GM18867 (cell line): ENCODE results near the gene ADGRE3.

Source experiments
- ATAC-seq: cut with Tn5 transposase; IDR thresholded peaks from one replicate; pipeline ENCODE4 v1.9.1; 2021; ENCODE audit warnings: mild to moderate bottlenecking, moderate library complexity; ENCODE audit not compliant: unreplicated experiment

ADGRE3 gene, protein sequence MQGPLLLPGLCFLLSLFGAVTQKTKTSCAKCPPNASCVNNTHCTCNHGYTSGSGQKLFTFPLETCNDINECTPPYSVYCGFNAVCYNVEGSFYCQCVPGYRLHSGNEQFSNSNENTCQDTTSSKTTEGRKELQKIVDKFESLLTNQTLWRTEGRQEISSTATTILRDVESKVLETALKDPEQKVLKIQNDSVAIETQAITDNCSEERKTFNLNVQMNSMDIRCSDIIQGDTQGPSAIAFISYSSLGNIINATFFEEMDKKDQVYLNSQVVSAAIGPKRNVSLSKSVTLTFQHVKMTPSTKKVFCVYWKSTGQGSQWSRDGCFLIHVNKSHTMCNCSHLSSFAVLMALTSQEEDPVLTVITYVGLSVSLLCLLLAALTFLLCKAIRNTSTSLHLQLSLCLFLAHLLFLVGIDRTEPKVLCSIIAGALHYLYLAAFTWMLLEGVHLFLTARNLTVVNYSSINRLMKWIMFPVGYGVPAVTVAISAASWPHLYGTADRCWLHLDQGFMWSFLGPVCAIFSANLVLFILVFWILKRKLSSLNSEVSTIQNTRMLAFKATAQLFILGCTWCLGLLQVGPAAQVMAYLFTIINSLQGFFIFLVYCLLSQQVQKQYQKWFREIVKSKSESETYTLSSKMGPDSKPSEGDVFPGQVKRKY

DNA sequence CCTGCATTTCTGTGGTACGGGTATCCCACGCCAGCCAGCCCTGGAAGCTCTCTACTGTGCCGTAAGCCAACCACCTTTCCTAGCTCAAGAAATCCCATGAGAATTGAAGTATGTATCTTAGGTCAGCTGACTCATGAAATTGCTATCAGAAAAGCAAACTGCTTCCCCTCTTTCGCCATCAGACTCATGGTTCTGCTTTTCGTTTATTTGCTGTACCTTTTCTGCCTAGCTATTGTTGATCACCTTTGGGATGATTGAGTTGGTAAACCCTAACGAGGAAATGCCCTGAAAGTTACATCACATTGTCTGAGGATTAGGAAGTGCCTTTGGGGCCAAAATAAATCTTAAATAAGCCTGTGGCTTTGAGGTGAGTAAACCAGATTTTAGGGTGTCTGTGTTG lies at the start of gene ADGRE3:
TSS of gene ADGRE3 (minus strand) at position 81 of the 400 bp plus-strand sequence. CDS start at position 7, 74 bp downstream.
- no peak for ATAC-seq

DNA sequence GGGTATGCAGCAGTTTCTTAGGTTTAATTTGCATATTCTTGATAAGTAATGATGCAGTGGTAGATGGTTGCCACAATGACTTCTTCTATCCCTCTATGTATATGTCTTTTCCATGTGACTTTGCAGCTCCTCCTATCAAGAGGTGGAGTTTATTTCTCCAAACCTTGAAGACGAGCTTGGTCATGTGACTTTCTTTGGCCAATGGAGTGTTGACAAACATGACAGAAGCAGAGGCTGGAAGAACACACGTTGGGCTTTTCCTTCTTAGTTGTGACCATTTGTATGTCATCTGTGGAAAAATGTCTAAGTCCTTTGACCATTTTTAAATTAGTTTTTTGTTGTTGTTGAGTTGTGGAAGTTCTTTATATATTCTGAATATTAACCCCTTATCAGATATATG lies 47.5 kb upstream of the ADGRE3 start:
- ATAC-seq = no peak

- no peak for ATAC-seq
These were observed 44.5 kb upstream of the ADGRE3 start for GRCh38 chr19:14719162-14719561.

- no peak for ATAC-seq
These were observed 44.0 kb upstream of the ADGRE3 start for GRCh38 chr19:14718522-14719116.

DNA sequence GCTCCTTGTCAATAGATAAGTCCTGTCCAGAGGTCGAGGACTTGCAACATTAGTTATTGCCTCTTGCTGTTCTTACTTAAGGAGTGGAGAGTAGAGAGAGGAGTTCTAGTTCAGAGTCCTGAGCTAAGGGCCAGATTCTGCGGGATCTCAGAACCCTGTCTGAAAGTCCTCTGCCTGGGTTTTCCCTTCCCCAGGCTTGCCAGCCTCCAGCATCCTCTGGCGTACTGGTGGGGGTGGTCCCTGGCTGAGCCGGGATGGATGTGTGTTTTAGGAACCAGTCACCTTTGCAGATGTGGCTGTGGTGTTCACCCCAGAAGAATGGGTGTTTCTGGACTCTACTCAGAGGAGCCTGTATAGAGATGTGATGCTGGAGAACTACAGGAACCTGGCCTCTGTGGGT lies 41.2 kb upstream of the ADGRE3 start:
- ATAC-seq = no peak

- no peak for ATAC-seq
These were observed 29.8 kb upstream of the ADGRE3 start for GRCh38 chr19:14704450-14704849.

DNA sequence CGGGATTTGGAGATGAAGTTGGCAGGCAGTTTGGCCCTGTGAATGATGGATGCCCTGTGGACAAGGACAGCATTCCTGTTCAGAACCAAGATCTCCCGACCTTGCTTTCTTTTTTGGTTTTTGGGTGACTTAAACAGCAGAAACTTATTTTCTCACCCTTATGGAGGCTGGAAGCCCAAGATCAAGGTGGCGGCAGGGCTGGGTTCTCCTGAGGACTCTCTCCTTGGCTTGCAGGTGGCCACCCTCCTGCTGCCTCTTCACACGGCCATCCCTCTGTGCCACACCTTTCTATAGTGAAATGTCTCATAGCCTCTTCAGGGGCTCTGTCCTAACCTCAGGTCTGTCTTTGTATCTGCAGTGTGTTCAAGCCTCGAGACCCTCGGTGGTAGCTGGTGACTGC lies 29.2 kb upstream of the ADGRE3 start:
- no peak for ATAC-seq

- ATAC-seq = no peak
These were observed 26.2 kb upstream of the ADGRE3 start for GRCh38 chr19:14700711-14701375.

GRCh38 chr19:14699641-14700040 lies 25.0 kb upstream of the ADGRE3 start:
- no peak for ATAC-seq

- no peak for ATAC-seq
These were observed 20.8 kb upstream of the ADGRE3 start for GRCh38 chr19:14695471-14695870.

DNA sequence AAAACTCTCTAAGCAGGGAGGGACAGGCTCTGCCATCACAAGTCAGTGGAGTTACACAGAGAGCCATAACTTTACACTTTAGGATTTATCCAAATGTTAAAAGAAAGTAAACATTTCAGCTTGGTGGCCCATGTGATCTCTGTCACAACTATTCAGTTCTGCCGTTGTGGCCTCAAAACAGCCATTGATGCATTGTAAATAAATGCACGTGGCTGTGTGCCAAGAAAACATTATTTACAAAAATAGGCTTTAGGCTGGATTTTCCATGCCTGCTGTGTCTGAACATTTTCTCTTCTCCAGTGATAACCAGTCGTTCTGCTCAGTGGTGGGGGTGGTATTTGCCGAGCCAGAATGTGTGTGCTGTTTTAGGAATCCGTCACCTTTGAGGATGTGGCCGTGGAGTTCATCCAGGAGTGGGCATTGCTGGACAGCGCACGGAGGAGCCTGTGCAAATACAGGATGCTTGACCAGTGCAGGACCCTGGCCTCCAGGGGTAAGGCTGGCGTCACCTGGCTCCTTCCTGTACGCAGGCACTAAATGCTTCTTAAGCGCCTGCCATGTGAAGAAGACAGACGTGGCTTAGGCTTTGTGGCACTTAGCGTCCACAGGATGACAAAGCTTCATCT lies 20.1 kb upstream of the ADGRE3 start:
- ATAC-seq = no peak

DNA sequence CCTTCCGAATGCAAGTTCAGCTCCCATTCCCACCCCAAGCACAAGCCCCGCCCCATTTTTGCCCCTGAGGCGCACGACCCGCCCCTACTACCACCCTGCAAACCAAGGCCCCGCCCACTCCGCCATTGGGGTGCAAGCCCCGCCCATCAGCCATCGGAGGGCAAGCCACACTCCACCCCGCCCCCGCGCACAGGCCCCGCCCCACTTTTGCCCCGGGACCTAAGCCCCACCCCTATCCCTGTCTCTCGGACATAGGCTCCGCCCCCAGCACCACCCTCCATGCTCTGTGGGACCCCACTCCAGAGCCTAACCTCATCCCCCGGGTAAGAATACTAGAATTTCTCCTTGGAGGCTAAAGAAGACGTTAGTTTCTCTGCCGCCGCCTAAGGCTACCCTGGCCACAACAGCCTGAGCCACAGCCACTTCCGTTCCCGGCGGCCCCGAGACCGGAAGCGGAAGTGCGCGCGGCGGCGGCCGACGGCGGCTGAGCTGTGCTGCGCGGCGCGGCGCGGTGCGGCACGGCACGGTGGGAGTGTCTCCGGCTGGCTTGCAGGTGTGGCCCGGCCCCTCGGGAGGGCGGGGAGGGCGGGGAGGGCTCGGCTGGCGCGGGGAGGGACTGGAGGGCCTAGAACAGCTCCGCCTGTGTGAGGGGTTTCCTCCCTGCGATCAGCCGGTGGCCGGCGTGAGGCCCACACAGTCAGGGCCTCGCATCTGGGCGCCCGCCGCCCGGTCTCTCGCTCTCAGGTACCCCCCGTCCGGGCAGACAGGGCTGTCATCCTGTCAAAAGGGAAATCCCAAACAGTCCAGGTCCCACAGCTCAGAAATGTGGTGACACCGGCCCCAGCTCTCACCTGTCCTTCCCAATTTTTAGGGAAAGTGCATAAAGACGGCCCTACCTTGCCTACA lies 15.2 kb upstream of the ADGRE3 start, which contains the start of gene ZNF333:
TSS of gene ZNF333 (plus strand) at position 451 of the 906 bp plus-strand sequence. CDS start 3,444 bp downstream, outside the sequence.
- peak; percentile 92 for ATAC-seq

- no peak for ATAC-seq
These were observed 11.8 kb upstream of the ADGRE3 start for GRCh38 chr19:14686411-14686810.

GRCh38 chr19:14683439-14683838 lies 8.8 kb upstream of the ADGRE3 start:
- ATAC-seq = no peak

GRCh38 chr19:14682084-14682483 lies 7.4 kb upstream of the ADGRE3 start:
- no peak for ATAC-seq

DNA sequence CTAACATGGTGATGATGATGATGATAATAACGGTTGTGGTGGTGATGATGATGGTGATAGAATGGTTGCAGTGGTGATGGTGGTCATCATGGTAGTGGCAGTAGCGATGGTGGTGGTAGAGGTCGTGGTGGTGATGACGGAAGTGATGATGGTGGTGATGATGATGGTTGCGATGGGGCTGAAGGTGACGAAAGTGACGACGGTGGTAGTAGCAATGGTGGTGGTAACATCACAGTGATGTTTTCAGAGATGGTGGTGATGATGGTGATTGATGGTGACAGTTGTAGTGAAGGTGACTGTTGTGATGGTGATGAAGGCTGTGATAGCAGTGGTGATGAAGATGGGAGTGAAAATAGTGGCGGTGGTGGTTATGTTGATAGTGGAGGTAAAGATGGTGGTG lies 3.6 kb upstream of the ADGRE3 start:
- ATAC-seq = no peak

DNA sequence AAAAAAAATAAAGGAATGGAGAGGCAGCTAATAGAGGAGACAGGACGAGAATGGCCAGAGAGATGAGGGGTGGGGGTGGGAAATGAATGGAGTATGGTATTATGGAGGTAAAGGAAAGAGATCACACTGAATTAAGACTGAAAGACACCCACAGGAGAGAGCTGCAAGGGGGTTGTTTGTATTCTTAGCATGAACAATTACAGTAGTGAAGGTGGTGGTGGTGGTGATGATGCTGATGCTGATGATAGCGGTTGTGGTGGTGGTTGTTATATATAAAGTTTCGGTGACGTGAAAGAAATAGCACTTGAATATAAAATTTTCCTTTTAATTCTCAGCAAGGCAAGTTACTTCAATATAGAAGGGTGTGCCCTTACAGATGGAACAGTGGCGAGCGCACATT lies 2.8 kb upstream of the ADGRE3 start:
- no peak for ATAC-seq

DNA sequence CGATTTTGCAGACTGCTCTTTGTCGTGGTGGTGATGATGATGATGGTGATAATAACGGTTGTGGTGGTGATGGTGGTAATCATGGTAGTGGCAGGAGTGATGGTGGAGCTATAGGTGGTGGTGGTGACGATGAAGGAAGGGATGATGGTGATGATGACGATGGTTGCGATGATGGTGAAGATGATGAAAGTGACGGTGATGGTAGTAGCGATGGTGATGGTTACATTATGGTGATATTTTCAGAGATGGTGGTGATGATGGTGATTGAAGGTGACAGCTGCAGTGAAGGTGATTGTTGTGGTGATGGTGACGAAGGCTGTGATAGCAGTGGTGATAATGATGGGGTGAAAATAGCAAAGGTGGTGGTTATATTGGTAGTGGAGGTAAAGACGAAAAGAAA lies 2.1 kb upstream of the ADGRE3 start:
- no peak for ATAC-seq

- ATAC-seq = no peak
These were observed 1.6 kb downstream of the ADGRE3 start for GRCh38 chr19:14673088-14673487.
